IPS-NIHi11 (cell line): ENCODE data around the gene CD200R1L.

Source experiments
- DNase-seq: peaks from one replicate; pipeline ENCODE4 v3.0.0; 2012; ENCODE audit warnings: mixed read lengths, low spot score

Gene CD200R1L

DNA sequence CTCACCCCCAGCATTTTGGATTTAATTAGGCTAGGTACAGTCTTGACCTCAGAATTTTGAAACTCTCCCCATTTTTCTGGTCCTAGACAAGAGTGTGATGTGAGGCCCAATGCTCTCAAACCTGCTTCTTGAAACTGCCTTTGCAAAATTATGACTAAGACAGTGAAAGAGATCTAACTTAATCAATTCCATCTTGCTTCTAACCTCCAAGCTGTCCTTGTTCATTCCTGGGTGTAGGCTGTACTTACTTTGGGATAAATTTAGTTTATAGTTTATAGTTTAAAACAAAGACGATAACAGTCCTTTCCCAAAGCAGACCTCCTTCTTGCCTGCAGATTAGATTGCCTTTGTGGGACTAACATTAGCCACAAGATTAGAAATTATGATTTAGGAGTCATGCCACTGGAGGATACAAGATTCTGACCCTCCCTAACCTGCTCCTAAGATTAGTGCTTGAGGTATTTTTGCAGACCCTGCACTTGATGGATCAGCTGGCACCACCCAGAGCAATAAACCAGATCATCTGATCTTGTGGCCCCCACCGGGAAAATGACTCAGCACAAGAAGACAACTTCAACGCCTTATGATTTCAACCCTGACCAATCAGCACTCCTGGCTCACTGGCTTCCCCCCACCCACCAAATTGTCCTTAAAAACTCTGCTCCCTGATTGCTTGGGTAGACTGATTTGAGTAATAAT lies 59.6 kb downstream of the CD200R1L start:
- DNase-seq = no peak

DNA sequence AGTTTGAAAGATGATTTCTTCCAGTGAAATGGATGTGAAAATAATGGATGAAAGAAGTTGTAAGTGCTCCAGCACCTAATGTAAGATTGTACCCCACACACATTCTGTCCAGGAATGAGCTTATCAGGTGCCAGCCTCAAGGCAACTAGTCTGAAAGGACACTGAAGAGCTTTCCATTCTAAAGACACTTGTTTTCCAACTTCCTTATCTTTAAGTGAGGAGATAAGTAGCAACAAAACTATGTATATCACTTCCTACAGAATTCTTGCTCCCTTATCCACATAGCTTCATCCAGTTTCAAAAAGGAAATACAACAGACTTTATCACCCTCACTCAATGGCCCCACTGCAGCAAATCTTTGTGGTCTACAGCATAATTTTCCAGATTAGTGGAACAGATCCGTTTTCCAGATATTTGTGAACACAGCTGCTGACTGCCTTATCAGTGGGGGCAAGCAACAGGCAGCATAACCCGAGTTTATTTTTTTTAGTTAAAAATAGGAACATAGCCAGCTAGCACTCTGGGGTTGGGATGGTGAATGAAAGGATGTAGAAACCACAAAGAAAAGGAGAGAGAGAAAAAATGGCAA lies 60.6 kb downstream of the CD200R1L start:
- no peak for DNase-seq

DNA sequence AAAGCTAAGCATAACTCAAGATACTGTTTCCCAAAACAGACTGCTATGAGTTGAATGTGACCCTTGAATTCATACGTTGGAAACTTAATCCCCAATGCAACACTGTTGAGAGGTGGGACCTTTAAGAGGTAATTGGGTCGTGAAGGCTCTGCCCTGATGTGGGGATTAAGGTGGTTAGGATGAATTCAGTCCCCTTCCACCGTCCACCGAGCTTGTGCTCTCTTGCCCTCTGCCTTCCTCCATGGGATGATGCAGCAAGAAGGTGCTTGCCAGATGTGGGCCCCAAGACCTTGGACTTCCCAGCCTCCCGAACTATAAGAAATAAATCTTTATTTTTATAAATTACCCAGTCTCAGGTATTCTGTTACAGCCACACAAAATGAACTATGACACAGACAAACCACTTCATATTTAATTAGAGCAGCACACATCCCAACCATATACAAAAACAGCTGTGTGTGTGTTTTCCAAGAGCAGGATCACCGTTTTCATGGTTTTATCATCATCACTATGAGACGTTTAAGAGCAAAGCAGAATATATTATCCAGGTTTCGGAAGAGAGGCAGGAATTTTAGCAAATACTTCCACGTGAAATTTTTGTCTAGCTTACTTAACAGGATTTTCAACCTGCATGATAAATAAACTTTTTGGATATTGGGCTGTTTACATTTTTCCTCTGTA lies 61.2 kb downstream of the CD200R1L start:
- no peak for DNase-seq

DNA sequence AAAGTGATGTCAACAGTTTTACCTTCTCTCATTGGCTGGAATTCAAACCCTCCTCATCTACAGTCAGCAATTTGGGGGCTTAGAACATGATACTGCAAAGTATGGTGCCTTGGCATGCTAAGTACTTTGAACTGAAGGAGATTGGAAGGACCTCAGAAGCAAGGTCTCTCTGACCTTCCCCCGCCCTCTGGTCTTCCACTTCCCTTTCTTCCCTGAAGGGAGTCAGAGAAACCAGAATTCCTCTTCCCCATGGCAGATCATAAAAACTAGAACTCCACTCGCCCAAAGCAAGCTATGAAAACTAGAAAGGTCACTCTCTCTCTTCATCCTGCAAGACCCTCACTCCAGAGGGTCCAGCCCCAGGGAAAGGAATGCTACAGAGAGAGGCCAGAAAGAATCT lies 64.2 kb downstream of the CD200R1L start:
- no peak for DNase-seq

DNA sequence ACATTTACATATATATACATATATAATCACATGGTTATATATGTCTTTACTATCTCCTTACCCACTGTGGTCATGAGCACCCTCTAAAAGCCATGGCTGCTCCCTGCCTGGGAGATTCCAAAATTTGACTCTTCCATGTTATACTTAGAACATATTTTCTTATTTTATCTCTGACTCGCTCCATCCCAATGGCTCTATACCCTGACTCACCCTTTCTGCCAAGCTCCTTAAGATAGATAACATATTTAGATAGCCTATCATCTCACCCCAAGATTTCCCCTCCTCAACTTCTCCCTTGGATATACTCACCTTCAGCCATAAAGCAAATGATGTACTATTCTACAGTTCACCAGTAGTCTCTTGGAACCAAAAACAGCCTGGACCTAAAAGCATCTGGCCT lies 65.1 kb downstream of the CD200R1L start:
- no peak for DNase-seq

DNA sequence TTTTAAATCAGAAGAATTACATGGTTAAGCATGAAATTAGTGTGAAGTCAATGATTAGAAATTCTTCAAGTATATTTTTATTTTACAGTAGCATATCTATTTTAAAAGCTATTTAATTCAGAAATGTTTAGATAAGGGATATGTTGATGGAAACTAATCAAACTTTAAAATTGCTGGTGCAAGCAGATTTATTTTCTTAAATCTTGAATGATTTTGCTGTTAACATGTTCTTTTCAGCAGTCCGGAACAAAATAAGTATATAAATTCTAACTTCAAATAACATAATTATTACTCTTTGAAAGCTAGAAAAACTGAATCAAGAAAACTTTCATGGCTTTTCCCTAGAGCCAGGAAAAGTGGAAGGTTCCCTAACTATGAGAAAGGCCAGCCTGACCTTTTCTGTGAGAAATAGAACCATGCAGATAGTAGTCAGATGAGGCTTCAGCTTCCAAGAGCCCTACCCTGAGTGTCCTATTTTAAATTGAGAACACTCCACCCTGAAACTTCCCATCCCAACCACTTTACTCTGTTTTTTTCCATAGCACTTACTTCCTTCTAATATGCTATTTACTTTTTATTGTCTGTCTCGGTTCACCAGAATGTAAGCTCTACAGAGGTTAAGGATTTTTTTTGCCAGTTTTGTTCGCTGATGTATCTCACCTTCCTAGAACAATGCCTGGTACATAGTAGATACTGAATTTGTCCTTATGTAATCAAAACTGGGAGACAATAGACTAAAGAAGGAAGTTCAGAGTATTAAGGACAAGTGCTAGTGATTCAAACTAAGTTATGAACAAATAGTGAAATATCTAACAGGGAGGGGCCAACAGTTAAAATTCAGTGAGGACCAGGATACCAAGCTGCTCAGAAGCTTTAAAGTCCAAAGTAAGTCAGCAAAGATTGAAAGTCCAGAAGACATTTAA lies 66.8 kb downstream of the CD200R1L start:
- DNase-seq = no peak

DNA sequence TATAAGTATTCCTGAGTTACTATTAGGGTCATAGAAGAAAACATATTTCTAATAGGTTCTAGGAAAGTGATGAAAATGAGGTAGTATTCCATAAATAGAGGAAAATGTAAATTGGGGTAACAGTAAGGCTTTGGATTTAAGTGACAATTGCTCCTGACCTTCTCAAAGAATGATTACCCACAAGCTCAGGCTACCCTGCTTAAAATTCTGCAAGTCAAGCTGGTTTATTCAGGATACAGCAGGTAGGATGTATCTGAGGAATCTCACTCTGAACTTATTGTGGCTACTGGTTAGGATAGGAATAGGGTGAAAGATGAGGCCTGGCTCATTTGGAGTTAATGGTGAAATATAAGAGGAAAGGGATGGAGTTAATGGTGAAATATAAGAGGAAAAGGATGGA lies 67.7 kb downstream of the CD200R1L start:
- no peak for DNase-seq

DNA sequence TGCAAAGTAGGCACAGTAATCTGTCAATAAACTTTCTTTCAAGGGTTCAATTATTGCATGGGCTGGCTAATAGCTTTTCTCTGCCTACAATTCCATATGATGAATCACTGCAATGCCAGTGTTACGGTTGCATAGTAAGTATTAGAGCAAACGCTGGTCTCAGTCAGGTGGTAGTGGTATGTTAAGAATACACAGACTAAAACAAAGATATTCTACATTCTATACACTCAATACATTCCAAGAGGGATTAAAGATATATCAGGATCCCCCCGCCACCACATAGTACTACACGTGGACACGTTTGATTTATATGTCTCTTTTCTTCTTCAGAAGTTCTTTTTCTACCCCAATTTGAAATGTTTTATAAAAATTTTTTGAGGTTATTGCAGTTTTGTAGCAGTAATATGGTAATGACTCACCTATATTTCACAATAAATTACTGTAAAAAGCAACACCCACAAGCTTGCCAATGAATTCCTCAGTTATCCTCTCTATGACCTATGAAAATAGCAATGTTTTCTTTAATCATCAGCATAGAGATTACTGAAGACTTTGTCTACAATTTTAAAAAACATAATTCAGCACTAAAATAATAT lies 68.2 kb downstream of the CD200R1L start:
- no peak for DNase-seq

DNA sequence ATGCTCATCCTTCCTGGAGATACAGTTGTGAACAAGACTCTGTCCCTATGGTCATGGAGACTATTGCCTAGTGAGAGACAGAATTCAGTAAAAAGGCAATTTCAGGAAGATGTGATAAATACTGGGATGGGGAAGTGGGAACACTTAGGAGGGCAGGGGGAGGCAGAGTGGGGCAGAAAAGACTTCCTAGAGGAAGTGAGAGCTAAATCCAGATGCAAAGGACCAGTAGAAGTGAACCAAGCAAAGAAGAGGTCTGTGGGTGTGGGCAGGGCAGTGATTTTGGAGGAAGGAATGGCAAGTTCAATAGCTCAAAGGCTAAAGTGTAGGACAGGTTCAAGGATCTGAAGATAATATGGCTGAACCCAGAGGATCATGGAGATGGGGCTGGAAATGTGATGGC lies 68.9 kb downstream of the CD200R1L start:
- DNase-seq = no peak

DNA sequence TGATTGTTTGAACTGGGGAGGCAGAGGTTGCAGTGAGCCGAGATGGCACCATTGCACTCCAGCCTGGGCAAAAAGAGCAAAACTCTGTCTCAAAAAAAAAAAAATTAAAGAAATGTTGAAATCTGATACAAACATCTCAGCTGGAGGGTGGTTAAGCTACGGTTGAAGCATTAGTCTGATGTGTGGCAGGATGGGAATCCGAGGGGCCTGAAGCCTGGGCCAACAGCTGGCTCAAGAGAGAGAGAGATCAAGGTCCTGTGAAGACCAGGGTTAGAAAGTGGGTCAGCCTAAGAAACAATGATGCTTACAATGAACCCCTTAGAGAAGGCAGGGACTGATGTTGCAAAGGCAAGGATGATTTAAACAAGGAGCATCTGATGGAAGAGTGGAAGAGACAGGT lies 69.8 kb downstream of the CD200R1L start:
- no peak for DNase-seq

DNA sequence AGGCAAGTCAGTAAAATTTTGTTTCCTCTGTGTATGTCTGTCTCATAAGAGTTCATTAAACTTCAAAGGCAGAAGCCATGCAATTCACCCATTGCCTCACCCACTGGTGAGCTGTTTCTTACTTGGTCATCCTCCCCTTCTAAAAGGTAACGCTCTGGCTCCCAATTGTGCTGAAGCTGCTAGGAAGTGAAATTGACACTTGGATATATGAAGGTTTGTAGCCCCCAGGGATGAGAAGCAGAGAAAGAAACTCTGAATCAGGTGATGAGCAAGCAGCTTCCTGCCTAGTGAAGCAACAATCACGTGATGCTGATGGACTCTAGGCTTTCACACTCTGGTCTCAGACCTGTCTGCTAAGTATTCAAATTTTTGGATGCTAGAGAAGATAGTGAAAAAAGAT lies 70.7 kb downstream of the CD200R1L start:
- no peak for DNase-seq

DNA sequence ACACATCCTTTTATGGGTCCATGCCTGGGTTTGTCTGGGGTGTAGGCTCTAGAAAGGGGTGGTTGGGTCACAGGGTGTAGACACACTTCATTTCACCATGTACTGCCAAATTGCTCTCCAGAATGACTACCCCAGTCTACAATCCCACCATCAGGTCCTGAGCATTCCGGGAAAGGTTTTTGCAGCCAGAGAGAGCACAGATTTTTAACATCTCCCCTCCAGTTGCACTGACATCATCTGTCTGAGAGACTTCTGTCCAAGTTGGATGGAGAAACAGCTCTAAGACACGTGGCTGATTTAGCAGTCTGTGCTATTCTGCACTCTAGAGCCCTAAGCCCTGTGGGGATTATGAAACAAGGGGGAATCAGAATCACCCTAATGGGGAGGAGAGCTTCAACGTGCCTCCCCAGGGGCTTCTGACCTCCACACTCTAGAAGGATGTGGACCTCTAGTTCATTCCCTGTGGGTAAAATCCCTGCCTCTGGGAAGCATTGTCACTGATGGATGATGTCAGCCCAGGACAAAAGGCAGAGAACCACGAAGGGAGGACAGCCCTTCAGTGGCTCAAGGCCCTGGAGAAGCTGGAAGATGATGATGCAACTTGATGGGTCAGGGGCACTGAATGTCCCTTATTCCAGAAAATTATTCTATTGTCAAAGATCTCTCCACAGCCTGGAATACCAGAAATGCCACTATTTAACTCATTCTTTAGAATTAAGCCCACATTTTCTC lies 71.5 kb downstream of the CD200R1L start:
- DNase-seq = no peak

DNA sequence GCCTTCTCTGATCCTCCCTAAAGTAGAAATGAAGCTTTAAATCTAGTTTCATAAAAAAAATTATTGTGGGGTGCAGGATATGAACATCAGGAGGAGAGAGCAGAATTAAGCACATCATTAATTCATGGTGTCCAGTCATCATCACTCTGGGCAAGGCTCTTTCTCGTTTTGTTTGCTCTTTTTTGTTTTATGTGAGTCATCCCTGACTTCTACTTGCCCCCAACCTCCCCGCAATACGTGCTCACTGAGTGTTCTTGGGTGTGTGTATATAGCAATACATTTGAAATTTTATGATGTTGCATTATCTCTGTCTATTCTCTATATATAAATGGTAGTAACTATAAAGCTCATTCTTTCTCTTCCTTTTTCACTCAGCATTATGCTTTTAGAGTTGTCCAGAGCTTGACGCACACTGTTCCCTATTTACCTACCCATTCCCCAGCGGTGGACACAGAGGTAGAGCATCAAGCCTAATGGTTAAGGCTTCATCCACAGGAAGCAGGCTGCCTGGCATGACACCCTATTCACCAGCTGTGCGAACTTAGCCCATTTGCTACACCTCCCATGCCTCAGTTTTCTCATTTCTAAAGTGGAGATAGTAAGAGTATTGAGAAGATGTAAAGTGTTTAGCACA lies 72.3 kb downstream of the CD200R1L start:
- DNase-seq = no peak

DNA sequence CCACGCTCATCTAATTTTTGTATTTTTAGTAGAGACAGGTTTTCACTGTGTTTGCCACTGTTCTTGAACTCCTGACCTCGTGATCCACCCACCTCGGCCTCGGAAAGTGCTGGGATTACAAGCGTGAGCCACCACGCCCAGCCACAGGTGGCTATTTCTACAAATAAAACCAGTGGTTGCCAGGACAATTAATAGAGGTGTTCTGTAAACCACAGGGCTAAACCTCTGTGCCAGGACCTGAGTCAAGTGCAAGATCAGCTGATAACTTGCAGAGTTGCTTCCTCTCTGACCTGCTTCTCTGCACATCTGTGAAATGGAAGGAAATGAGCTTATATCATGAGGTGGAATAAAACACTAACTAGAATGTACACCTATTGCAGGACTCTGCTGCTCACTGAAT lies 72.8 kb downstream of the CD200R1L start:
- no peak for DNase-seq

DNA sequence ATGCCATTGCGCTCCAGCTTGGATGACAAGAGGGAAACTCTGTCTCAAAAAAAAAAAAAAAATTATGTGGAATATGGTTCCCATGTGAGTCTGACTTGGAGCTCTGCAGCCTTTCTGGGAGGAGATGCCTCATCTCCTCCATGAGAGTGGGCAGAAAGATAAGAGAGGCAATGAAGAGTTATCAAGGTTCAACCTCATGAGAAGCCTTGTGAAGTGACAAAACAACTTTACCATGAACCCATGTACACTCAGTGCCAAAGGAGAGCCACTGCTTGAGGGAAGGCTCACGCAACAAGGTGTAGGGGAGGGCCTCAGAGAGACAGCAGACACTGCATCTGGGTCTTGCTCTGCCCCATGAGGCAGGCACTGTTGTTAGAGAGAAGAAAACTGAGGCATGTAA lies 75.7 kb downstream of the CD200R1L start:
- no peak for DNase-seq

DNA sequence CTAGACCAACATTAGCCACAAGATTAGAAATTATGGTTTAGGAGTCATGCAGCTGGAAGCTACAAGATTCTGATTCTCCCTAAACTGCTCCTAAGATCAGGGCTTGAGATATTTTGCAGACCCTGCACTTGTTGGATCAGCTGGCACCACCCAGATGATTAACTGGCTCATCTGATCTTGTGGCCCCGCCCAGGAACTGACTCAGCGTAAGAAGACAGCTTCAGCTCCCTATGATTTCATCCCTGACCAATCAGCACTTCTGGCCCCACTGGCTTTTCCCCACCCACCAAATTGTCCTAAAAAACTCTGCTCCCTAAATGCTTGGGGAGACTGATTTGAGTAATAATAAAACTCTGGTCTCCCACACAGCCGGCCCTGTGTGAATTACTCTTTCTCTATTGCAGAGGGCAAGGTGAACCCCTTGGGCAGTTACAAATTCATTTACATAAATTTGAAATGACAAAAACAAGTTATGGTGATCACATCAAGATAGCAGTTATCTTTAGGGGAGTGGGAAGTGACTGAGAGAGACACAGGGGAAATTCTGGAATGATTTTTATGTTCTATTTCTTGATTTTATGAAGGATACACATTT lies 76.5 kb downstream of the CD200R1L start:
- no peak for DNase-seq

DNA sequence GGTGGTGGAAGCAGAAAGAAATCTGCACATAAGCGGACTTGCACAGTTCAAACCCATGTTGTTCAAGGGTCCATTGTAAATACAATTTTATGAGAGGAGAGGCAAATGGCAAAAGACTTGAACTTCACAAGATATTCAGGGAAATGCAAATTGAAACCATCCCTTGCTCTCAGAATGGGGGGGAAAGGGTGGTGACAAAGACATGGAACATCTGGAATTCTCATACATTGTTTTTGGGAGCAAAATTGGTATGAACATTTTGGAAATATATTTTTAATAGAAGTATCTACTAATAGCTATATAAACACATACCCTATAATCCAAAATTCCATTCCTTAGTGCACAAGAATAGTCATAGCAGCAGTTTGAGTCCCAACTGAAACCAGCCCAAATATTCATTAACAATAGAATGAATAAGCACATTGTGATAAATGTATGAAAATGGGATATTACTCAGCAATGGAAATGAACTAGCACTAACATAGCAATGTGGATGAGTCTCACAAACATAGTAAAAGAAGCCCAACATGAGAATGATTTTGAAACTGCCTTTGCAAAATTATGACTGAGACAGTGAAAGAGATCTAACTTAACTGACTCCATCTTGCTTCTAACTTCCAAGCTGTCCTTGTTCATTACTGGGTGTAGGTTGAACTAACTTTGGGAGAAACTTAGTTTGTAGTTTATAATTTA lies 77.2 kb downstream of the CD200R1L start:
- DNase-seq = no peak

DNA sequence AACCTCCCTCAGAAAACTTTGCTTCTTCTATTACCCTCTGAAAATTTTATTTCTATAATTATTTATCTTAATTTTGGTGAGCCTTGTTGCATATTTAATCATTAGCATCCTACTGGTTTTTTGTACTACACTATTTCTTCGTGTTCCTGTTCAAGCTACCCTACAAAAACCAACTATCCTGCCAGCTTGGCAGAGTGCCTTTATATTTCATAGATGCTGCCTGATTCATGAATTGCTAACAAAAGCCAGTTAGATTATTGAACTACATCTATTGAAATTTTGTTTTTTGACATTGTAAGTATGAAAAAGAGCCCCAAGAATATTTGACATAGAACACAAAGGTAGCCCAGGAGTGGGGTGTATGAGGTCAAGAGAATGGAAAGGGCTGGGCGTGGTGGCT lies 78.9 kb downstream of the CD200R1L start:
- DNase-seq = no peak

DNA sequence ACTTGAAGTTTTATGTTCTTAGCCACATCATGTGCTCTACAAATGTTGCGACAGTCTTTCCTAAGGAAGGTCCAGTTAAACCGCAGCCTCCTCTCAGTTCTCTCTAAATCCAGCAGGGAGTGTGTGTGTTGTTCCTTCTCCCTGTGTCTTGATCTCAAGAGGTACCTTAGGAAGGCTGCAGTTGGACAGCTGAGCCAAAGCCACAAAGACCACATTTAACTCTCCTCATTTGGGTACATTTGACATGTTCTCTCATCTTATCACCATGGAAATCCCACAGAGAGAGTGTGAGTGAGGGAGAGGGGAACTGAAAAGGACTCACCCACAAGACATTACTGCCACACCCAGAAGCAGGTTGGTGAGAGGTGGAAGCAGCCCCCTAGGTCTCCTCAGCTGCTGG lies 79.5 kb downstream of the CD200R1L start:
- no peak for DNase-seq
